HG02852 (cell line): ENCODE results near the gene GNG3.

Experiments
- ATAC-seq: cut with Tn5 transposase; IDR thresholded peaks from one replicate; pipeline ENCODE4 v1.9.1; 2021; ENCODE audit warnings: mild to moderate bottlenecking, moderate library complexity; ENCODE audit not compliant: unreplicated experiment

The GNG3 gene

DNA sequence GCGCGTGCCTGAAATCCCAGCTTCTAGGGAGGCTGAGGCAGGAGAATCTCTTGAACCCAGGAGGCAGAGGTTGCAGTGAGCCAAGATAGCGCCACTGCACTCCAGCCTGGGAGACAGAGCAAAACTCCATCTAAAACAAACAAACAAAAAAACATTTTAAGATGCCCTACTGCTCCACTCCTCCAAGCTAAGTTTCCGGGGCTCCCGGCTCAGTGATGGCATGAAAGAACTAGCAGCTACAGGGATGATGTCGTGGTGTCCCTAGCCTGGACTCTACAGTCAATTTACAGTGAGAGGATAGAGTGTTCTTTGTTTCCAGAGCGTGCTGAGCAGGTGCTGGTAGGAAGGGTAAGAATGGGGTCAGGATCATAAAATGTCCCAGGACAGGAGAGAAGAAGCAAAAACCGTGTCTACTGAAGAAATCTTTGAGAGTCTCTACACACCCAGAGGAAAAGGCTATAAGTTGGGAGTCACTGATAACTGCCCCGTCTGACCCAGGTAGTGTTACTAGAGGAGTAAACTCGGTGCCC, 47.7 kb downstream of the GNG3 start:
- no peak for ATAC-seq

DNA sequence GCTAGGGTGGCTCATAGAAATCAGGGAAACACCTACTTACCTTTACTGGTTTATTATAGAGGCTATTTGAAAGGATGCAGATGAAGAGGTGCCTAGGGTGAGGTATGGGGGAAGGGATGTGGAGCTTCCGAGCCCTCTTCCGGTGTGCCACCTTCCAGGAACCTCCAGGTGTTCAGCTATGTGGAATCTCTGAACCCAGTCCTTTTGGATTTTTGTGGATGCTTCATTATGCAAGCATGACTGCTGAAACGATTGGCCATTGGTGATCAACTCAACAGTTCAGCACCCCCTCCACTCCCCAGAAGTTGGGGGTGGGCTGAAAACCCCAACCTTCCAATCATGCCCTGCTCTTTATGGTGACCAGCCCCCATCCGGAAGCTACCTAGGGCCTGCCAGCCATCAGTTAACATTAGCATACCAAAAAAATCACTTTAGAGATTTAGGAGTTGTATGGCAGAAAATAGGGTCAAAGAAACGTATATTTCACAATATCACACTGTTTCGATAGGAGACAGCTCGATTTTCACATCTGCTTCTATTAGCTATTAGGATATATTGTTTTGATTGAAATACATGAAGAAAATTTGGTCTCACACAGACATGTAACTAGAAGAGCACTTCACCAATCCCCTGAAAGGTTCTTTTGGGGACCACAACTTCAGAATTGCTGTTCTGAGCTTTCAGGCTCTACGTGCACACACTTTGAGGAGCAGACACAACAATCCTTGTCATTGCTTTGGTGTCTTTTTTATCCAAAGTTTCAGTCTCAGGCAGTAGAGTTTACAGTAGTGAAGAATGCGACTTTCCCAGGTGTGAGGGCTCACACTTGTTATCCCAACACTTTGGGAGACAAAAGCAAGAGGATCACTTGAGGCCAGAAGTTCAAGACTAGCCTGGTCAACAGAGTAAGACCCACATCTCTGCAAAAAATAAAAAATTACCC, 50.6 kb downstream of the GNG3 start:
- no peak for ATAC-seq
